ENCODE data around the gene ADAD1.

ADAD1 gene

GRCh38 chr4:122456231-122457116 is 77.7 kb downstream of the ADAD1 start, which contains the start of gene IL2:
TSS of gene IL2 (minus strand) at chr4:122456725. CDS start at chr4:122456440, 285 bp downstream.
- DNase-seq, result no peak

- peak; percentile 35 to 37 for DNase-seq
Measured at GRCh38 chr4:122458625-122459024, 79.8 kb downstream of the ADAD1 start.

GRCh38 chr4:122469457-122469856 is 90.6 kb downstream of the ADAD1 start:
- DNase-seq, result no peak

- DNase-seq, result no peak
Measured at GRCh38 chr4:122475233-122475632, 96.4 kb downstream of the ADAD1 start.

- DNase-seq, result no peak
Measured at GRCh38 chr4:122476126-122476525, 97.3 kb downstream of the ADAD1 start.

- DNase-seq, result no peak
Measured at GRCh38 chr4:122476745-122477144, 97.9 kb downstream of the ADAD1 start.

Data from activated T-cell treated with anti-CD3 and anti-CD28 coated beads, Interleukin-2, amount 50 U/mL, for 48 hours (primary cell).